ENCODE measurements around the gene LZTS2.
A peak's percentile ranks its signal among the peaks of the same experiment; 100 is the strongest.
"Not testable (repeated sequence)": the region's sequence is repeated elsewhere in the genome, so short reads cannot be mapped to it uniquely, and the experiment has no call there.

Gene LZTS2

DNA sequence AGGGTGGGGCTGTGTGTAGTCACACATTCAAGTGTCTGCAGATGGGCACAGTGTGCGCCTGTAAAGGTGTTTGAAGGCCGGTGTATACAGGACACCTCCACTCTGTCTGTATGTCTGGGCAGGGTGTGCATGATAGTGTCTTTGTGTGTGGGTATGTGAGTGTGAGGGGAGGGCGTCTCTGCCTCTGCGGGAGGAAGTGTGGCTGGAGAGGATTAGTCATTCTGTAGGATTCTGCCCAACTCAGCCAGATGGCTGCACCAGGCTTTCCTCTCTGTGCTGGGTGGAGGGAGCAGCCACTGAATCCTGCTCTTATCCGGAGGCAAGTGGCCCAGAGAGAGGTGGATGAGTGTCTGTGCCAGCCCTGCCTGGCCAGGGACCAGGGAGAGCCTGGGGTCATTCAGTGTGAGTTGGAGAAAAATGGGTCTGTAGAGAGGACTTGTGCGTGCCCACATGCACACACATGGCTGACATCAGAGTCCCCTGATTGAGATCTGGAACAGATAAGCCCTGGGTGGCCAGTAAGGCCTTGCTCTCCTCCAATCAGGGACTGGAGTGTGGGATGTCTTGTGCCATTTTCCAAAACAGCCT lies 33.1 kb downstream of the LZTS2 start:
- peak; percentile 84 for DNase-seq (ENCODE audit: low spot score)

DNA sequence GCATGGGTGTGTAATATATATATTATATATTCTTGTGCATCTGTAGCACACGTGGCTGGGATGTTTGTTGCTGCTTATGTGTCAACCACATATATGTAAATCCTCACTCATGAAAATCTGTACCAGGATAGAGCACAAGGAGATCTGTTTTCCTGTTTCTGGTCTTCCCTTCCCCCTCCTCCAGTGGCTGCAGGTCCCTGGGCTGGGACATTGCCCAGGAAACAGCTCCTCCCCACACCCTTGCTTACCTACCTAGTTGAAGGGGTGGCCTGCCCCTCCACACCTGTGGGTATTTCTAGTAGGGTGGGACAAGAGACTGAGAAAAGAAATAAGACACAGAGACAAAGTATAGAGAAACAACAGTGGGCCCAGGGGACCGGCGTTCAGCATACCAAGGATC lies 33.7 kb downstream of the LZTS2 start:
- no peak for DNase-seq (ENCODE audit: low spot score)

DNA sequence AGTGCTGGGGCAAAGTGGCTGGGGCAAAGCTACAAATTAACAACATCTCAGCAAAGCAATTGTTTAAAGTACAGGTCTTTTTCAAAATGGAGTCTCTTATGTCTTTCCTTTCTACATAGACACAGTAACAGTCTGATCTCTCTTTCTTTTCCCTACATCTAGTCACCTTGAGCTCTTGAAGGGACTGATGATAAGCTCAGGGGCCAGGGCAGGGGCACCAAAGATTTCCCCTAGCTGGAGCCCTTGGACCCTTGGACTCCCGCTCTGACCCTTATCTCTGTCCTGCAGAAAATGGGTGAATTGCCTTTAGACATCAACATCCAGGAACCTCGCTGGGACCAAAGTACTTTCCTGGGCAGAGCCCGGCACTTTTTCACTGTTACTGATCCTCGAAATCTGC lies 34.8 kb downstream of the LZTS2 start:
- DNase-seq (ENCODE audit: low spot score): not testable (repeated sequence)

DNA sequence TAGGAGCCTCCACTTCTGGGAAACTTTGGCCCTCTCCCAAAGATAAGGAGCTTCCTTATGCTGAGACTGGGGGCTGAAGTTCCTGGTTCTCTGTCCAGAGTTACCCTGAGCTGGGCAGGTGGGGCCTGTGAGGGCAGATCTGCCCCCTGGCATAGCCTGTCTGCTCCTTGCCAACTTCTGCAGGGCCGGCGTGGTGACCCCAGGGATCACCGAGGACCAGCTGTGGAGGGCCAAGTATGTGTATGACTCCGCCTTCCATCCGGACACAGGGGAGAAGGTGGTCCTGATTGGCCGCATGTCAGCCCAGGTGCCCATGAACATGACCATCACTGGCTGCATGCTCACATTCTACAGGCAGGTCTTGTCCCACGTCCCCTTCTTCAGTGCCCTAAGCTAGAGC lies 35.7 kb downstream of the LZTS2 start:
- DNase-seq (ENCODE audit: low spot score): no peak

DNA sequence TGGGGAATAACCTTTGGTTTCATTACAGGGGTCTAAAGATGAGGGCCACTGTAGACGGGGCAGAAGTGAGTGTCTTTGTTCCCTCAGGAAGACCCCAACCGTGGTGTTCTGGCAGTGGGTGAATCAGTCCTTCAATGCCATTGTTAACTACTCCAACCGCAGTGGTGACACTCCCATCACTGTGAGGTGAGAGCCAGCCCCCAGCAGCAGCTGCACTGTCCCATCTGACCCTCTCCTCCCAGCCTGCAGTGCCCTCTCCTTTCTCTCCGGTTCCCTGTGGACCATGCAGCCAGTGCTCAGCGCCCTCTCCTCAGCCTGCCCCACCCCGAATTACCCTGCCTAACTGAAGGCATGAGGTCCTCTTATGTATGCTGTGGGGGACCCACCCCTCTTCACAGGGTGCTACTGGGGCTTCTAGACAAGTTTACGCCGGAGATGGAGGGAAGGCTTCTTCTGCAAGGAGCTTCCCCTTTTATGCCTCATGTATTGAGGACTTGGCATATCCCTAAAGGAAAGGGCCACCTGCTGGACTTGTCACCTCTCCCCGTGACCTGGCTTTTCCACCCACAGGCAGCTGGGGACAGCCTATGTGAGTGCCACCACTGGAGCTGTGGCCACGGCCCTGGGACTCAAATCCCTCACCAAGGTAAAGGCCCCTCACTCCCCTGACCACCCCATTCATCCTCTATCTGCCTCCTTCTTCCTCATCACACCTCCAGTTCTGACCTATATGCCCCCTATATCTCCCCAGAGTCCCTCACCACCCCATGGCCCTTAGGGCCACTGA lies 36.5 kb downstream of the LZTS2 start:
- no peak for DNase-seq (ENCODE audit: low spot score)

DNA sequence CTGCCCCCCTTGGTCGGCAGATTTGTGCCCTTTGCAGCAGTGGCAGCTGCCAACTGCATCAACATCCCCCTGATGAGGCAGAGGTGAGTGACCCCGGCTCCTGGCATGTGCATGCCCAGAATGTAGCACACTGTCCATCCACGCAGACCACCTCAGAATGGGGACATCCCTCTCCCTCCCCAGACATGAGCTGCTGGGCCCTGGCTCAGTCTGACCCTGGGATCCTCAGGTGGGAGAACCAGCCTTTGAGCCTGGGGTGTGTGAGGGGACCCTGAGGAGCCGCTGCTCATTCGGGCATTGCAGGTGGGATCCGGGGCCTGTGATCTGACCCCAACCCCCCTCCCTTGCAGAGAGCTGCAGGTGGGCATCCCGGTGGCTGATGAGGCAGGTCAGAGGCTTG lies 37.1 kb downstream of the LZTS2 start:
- no peak for DNase-seq (ENCODE audit: low spot score)

DNA sequence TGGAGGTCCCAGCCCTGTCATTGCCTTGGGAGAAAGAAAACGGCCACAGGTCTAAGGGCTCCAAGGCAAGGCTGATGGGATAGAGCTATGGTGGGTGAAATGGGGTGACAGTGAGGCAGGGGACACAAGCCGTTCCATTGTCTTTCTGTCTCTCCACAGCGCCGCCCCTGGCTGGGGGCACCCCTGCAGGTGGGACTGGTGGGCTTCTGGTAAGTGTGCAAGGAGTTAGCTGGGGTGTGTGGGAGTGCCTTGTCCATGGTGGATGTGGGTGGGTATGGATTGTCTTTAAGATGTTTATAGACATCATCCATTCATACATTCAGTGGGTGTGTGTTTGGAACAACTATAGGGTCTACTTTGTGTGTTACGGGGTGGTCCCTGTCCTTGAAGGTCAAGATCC lies 38.9 kb downstream of the LZTS2 start:
- DNase-seq (ENCODE audit: low spot score): no peak

DNA sequence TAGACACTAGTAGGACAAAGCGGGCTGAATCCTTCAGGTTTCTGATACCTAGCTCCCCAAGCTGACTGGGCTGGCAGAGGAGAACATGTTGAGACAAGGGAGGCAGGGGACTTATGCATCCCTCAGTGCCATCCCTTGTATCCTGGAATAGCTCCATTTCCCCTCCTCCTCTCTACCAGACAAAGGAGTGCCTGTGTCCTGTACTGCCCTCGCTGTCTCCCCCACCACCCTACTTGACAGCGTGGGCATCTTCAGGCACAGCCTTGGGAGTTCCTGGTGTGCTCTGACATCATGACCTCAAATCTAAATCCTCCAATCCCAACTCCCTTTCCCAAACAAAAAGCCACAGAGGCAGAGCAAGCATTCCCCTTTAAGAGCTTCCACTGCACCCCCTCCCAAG lies 40.5 kb downstream of the LZTS2 start:
- DNase-seq (ENCODE audit: low spot score): no peak

DNA sequence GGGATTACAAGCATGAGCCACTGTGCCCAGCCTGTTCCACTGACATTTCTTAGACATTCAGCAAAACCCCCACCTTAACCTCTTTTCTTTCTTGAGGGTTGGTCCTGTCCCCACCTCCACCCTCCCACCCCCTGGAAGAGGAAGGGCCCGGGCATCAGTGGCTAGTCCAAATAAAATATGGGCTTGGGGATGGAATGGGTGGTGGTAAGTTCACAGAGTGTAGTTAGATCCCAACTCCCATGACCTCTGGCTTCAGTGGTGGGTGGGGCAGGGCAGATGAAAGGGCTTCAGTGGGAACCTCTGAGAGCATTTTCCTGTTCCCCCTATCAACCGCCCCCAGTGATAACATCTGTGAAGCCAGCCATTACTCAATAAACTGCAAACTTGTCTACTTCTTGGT lies 41.2 kb downstream of the LZTS2 start:
- DNase-seq (ENCODE audit: low spot score): no peak

DNA sequence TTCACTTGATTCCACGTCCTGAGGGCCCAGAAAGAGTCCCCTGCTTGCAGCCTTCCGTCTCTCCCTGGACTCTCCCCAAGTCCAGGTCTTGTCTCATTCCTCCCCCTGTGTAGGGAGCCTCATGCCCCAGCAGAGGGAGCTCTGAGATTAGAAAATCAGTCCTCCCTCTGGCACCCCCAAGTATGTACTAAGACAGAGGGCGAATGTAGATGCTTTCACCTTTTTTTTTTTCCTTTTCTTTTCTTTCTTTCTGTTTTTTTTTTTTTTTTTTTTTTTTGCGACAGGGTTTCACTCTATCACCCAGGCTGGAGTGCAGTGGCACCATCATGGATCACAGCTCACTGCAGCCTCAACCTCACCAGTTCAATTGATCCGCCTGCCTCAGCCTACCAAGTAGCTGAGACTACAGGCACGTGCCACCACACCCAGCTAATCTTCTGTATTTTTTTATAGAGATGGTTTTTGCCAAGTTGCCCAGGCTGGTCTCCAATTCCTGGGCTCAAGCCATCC lies 41.7 kb downstream of the LZTS2 start:
- peak; percentile 89 for DNase-seq (ENCODE audit: low spot score)

DNA sequence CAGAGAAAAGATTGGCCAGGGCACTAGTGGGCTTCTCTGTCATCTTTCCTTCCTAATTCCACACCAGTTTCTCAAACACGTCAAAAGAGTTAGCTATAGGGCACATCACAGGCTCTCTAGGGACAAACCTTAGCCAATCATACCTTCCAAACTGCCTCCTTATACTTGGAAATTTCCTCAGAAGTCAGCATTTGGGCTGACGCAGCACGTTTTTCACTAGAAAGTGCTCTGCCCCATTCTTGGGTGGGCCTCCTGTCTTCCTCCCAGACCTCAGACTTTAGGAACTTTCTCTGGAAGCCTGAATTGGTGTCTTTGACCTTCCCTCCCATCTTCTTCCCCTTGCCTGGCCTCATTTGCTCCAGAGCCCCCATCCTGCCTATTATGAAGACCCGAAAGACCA lies 42.5 kb downstream of the LZTS2 start:
- DNase-seq (ENCODE audit: low spot score): no peak

DNA sequence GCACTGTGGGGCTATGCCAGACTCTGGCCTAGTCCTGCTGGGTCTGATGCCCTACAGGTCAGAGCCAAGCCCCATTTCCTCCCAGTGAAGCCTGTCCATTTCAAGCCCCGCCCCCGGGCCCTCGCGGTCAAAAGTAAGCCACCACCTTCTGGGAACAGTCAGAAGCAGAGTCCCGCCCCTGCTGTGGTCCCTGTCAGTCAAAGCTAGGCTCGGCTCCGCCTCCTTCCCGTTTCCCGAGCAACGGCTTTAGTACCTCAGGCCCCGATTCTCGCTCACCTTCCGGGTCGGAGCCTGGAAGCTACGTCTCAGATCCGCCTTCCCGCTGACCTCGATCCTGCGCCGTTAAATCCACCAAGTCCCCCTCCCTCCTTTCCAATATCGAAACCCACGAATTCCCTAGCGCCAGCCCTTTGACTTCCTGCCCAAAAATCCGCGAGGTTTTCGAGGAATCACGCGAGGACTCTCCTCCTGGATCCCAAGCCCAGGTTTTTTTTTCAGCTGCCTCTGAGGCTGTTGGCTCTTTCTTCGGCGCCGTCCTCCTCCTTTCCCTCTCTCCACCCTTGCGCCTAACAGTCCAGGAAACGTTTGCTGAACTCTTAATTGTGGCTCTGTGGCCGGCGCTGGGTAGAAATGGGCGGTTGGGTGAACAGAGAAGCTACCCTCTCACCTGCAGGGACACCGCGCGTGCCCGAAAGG lies 43.2 kb downstream of the LZTS2 start:
- peak; percentile 97 for DNase-seq (ENCODE audit: low spot score)

DNA sequence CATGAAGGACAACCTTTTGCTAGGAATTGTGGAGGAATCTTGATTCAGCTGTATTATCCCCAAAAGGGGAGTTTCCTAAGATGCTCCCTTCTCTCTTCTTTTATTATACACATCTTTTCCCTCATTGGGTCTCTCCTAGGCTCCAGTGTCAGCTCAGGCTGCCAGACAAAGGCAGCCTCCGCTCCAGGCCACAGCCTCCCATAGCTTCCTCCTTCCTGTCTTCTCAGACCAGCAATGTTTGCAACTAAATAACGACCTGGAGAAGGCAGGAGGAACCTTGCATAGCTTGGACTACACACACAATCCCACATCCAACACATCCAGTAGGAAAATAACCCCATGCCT lies 43.7 kb downstream of the LZTS2 start:
- no peak for DNase-seq (ENCODE audit: low spot score)

DNA sequence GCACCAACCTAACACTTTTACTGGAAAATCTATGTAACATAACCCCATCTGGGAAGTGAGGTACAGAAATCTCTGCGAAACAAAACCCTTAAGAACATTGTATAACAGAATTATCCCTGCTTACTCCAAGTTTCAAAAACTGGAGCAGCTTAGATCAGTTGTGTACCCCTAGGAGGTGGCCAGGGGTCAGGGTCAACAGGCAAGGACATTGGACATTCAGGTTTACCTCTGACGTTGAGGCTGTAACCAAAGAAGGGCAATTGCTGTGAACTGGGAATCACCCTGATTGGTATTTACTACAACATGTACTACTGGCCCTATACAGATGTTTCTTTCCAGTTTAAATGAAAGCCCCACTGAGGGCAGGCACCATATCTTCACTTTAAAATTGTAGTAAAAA lies 44.5 kb downstream of the LZTS2 start:
- no peak for DNase-seq (ENCODE audit: low spot score)

DNA sequence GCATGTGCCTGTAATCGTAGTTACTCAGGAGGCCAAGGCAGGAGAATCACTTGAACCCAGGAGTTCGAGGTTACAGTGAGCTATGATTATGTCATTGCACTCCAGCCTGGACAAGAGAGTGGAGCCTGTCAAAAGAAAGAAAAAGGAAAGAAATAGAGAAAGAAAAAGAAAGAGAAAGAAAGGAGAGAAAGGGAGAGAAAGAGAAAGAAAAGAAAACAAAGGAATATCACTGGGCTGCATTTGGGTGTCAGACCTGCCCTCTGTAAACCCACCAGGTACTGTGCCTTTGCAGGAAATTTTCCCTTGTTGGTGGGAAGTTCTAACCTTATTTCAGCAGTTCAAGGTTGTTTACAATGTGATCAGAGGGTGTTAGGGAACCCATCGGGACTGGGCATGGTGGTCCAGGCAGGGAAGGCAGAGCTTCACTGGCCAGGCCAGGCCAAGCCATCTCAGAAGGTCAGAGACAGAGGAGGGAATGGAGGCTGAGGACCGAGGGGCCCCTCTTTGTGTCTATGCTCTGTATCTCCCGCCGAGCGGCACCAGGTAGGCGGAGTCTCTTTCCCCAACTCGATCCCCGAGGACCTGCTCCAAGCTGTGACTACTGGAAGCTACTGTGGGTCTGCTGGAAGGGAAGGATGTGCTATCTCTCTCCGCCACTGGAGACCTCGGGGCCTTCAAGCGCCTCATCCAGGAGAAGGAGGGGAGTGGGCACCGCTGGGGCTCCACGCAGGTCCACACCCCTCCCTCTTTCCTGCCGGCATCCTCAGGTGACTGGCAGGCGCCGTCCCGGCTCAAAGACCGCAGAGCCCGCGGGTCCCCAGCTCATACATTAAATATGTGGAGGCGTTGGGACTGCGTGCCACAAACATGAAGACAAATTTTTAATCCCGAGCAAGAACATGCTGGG lies 47.0 kb downstream of the LZTS2 start:
- DNase-seq (ENCODE audit: low spot score): no peak

DNA sequence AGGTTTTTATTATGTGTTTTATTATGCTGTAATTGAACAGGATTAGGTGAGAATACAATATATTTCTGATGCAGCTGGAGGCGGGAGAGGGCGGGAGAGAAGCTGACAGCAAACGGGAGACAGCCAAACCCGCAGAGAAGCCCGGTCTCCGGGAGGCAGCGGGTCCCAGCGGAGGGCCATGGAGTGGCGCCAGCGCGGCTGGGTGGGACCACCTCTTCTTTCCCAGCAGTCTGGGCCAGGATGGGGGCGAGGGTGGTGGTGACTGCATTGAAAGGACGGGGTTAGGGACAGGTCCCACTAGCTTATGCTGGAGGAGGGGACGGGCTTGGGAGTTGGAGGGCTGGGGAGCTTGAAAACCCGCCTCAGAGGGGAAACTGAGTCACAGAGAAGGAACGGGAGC lies 47.7 kb downstream of the LZTS2 start:
- no peak for DNase-seq (ENCODE audit: low spot score)

DNA sequence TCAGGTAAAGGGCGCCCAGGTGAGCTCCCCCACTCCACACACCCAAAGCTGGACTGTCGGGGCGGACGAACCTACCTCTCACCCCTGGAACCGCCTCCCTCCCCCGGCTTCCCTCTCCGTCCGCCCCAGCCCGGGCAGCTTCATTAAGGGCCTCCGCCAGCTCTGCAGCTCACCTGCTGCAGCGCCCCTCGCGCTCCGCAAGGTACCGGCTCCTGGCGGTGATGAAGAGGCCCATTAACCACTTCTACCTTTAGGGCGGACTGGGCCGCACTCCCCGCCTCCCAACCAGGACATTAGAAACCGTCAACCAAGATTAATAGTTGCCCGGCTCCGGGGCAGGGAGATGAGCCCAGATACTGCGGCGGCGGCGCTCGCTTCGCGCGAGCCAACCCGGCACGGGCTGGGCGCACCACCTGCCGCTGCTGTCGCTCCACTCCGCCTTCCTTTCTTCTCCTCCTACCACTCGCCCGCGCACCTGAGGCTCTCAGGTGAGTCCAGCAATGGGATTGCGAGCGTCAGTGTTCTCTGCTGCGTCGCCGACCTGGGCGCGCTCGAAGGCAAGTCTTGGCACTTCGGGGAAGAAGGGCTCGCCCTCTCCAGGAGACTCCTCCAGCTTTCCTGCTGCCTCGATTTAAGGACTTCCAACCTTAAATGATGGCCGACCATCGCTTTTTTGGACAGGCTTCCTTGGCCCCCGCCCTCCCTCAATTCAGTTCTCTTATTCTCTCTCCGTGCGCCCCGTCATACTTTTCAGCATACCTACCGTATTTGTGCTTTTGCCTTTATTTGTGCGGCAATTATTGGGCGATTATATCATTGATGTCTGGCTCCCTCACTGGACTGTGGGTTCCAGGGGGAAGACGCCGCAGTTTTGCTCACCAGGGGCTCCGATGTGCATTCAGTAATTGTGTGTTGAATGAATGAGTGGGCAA lies 48.6 kb downstream of the LZTS2 start:
- DNase-seq (ENCODE audit: low spot score): no peak

DNA sequence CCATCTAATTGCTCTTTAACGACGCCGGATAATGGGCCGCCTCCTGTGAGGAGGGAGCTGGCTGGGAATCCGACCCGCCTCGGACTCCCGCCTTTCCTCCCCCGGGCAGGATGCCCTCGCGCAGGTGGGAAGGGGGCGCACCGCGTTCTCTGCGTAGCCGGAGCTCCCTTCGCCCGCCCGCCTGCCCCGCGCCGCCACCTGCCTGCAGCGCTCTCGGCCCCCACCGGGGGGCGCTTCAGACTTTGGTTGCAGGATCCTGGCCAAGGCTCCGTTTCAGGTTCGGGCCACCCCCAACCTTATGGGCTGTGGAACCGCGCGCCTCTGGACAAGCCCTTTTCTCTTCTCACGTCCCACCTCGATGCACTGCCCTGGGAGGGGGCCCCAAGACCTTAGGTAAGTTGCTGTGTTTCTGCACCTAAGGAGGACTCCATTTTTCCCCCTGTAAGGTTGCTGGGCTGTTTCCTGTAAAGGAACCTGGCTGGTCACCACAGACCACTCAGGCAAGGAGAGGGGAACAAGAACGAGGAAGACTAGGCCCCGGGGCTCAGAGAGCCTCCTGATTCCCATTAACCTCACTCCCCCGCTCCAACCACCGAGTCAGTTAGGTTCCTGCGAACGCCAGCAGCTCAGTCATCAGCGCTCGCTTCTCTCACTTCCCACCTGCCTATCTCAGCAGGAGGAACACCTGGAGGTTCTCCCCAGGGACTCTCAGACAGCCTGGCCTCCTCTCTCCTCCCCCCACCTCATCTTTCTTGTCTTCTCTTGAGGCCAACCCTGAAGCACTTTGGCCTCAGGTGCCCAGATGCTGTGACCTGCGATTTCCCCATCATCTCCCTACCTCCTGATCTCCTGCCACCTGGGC lies 50.8 kb downstream of the LZTS2 start:
- peak; percentile 52 for DNase-seq (ENCODE audit: low spot score)

DNA sequence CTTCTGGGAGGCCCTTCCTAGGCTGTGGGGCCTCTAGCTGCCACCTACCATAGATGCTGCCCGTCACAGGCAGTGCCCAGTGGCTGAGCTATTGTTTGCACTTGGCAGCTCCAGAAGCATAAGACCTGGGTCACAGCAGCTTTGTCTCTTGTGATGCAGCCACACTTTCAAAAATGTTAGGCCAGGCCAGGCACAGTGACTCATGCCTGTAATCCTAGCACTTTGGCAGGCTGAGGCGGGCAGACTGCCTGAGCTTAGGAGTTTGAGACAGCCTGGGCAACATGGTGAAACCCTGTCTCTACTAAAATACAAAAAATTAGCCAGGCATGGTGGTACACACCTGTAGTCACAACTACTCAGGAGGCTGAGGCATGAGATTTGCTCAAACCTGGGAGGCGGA lies 52.7 kb downstream of the LZTS2 start:
- DNase-seq (ENCODE audit: low spot score): peak; percentile 46

DNA sequence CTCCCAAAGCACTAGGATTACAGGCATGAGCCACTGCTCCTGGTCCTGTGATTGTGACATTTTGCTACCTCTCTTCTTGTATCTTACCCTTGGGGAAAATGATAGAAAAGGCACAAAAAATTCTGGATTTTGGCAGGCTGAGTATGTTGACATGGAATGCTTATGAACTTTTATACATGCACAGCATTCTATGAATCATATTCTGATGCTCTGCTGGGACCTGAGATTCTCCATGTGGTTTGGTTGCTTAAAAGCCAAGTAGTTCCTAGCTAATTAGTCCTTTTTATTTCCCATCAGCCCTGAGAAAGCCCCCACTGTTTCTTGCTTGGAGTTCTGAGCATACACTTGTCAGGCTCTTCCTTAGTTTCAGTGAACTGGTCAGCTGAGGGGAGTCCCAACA lies 53.9 kb downstream of the LZTS2 start:
- DNase-seq (ENCODE audit: low spot score): no peak
